Activated B cell treated with CpG ODN at 0.5 μM for 24 hours (primary cell): Measurements from ENCODE around the gene ERCC2. TPM values are rescaled to one million over a fixed set of nuclear protein-coding genes. Genes with fewer than 3 reads are reported as not detected.

ENCODE experiments used
- ATAC-seq: fragments of 200-7000 bp; cut with Tn5 transposase; one replicate; pipeline ENCODE4 v1.10.0; 2021; ENCODE audit warnings: low read depth, mild to moderate bottlenecking, moderate library complexity
- CTCF ChIA-PET: fragments of 350-600 bp; sonication (Branson Sonifier 250); formaldehyde crosslinking; loops from one replicate; lab custom pipeline; 2021; ENCODE audit warnings: antibody characterized with exemption; lab: Charles Lee
- POLR2A ChIA-PET: fragments of 350-600 bp; sonication (Branson Sonifier 250); formaldehyde crosslinking; loops from one replicate; lab custom pipeline; 2021; ENCODE audit warnings: antibody characterized with exemption; lab: Charles Lee
- DNase-seq: peaks from one replicate; pipeline ENCODE4 v3.0.0; 2022
- H3K27ac Mint-ChIP-seq: one replicate; pipeline ENCODE4 v1.8.0; 2020; ENCODE audit warnings: mixed read lengths
- H3K27me3 Mint-ChIP-seq: one replicate; pipeline ENCODE4 v1.8.0; 2021; ENCODE audit warnings: mixed read lengths
- H3K36me3 Mint-ChIP-seq: one replicate; pipeline ENCODE4 v1.8.0; 2021; ENCODE audit warnings: low read depth, mixed read lengths
- H3K4me1 Mint-ChIP-seq: one replicate; pipeline ENCODE4 v1.8.0; 2021; ENCODE audit warnings: mixed read lengths
- H3K4me3 Mint-ChIP-seq: one replicate; pipeline ENCODE4 v1.8.0; 2020; ENCODE audit warnings: mild to moderate bottlenecking, mixed read lengths
- H3K9me3 Mint-ChIP-seq: one replicate; pipeline ENCODE4 v1.8.0; 2020; ENCODE audit warnings: mixed read lengths
- intact Hi-C: fragments of 100-400 bp; cut with micrococcal nuclease; formaldehyde crosslinking; loops from one replicate; pipeline ENCODE4 v1.15.1; 2024
- total RNA-seq: library from RNA; stranded (reverse); gene quantifications from 2 replicates; pipeline ENCODE4 v1.2.3, GENCODE V29; 2022
- TF ChIP-seq, protein P1 (sequence below): fragments of 200-600 bp; IDR thresholded peaks from one replicate; pipeline ENCODE4 v1.8.0; 2022; ENCODE audit warnings: antibody characterized with exemption, mild to moderate bottlenecking

ERCC2 gene
- total RNA-seq, 1 donor from 2014 or later, result 29.8 TPM

DNA sequence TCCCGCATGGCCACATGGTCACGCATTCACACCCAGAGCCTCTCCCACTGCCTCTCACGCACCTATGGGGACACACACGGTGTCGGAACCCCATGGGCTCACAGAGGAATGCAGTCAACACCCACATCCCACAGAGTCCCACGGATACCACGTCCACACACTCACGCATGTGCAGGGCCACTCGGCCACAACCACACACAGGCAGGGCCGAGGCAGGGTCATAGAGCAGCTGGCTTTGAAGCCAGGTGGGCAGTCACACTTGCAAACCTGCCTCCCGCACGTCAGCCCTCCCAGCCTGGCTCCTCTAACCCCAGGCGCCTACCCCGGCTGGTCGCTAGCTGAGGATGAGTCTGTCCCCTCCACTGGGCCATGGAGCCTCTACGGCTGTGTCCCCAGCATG, 8.1 kb downstream of the ERCC2 start:
- DNase-seq (no peak), ATAC-seq (no peak)
- intact Hi-C loops, result no loop called here
- Mint-ChIP-seq H3K4me1 (no peaks in the 10 kb centered on the region), H3K4me3 (no peak overlapping the region), H3K36me3 (peaks cover 37% of the 10 kb centered on the region), H3K27ac (no peak overlapping the region), H3K27me3 (no peaks in the 10 kb centered on the region), H3K9me3 (no peaks in the 10 kb centered on the region)
- ChIA-PET POLR2A (no interaction called here), CTCF (no interaction called here)
- TF ChIP-seq, protein P1, sequence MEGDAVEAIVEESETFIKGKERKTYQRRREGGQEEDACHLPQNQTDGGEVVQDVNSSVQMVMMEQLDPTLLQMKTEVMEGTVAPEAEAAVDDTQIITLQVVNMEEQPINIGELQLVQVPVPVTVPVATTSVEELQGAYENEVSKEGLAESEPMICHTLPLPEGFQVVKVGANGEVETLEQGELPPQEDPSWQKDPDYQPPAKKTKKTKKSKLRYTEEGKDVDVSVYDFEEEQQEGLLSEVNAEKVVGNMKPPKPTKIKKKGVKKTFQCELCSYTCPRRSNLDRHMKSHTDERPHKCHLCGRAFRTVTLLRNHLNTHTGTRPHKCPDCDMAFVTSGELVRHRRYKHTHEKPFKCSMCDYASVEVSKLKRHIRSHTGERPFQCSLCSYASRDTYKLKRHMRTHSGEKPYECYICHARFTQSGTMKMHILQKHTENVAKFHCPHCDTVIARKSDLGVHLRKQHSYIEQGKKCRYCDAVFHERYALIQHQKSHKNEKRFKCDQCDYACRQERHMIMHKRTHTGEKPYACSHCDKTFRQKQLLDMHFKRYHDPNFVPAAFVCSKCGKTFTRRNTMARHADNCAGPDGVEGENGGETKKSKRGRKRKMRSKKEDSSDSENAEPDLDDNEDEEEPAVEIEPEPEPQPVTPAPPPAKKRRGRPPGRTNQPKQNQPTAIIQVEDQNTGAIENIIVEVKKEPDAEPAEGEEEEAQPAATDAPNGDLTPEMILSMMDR, result no peak

DNA sequence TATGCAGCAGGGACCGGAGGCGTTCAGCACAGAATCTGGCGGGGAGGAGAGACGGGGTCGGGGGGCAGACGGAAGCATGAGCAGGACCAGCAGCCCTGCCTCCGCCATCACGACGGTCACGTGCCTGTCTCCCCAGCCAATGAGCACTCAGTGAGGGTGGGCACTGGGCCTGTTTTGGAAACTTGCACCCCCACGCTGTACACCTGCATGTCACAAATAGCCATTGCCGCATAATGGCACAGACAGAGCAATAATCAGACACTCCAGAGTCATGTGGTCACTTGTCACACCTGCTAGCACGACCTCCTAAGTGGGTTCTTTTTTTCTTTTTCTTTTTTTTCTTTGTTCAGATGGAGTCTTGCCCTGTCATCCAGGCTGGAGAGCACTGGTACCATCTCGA, 8.8 kb downstream of the ERCC2 start:
- no peaks in the 10 kb centered on the region for H3K4me1 Mint-ChIP-seq
- no peak overlapping the region for H3K27ac Mint-ChIP-seq
- ChIA-PET CTCF (no interaction called here), POLR2A (no interaction called here)
- DNase-seq (no peak), ATAC-seq (no peak)
- H3K27me3 Mint-ChIP-seq, result no peaks in the 10 kb centered on the region
- TF ChIP-seq, protein P1, result no peak
- H3K4me3 Mint-ChIP-seq, result no peak overlapping the region
- intact Hi-C loops, result no loop called here
- H3K9me3 Mint-ChIP-seq, result no peaks in the 10 kb centered on the region
- peaks cover 42% of the 10 kb centered on the region for H3K36me3 Mint-ChIP-seq

DNA sequence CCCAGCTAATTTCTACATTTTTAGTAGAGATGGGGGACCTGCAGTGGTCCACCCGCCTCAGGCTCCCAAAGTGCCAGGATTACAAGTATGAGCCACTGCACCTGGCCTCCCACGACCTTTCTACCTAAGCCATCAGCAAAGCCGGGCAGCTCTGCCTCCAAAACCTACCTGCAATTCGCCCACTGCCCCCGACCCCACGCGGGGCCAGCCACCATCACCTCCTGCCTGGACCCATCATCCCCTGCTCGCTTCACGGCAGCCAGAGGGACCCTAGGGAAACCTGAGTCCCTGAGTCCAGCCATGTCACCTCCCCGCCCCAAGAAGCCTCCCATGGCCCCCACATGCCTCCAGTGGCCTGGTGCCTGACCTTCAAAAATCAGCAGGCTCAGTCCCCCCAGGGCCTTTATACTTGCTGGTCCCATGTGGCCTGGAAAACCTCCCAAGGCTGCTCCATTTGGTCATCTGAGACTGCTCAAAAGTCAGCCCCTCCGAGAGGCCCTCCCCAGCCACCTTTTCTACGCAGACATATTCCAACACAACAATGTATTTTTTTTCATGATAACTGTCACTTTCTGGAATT, 12.1 kb downstream of the ERCC2 start:
- DNase-seq, result no peak
- ChIA-PET POLR2A (no interaction called here), CTCF (no interaction called here)
- no peak overlapping the region for H3K4me3 Mint-ChIP-seq
- no peak overlapping the region for H3K27ac Mint-ChIP-seq
- TF ChIP-seq, protein P1, result no peak
- no peaks in the 10 kb centered on the region for H3K4me1 Mint-ChIP-seq
- ATAC-seq, result no peak
- peaks cover 55% of the 10 kb centered on the region for H3K36me3 Mint-ChIP-seq
- intact Hi-C loops, result no loop called here
- H3K27me3 Mint-ChIP-seq, result no peaks in the 10 kb centered on the region
- no peaks in the 10 kb centered on the region for H3K9me3 Mint-ChIP-seq

DNA sequence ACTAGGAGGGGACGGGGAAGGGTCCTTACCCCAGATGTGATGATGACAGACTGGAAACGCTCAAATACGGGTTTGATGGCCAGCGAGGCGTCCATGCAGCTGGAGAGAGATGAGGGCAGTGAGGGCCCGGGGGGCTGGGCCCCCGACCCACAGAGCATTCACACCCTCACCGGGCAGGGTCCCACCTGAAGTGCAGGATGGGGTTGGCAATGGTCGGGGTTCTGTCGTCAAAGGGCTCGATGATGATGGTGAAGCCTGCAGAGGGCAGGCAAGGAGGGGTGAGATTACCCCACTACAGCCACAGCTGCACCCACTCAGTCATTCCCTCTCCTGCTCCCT, 13.0 kb downstream of the ERCC2 start:
- DNase-seq (no peak), ATAC-seq (no peak)
- H3K27ac Mint-ChIP-seq, result no peak overlapping the region
- intact Hi-C loops, result no loop called here
- no peaks in the 10 kb centered on the region for H3K9me3 Mint-ChIP-seq
- H3K4me3 Mint-ChIP-seq, result no peak overlapping the region
- H3K4me1 Mint-ChIP-seq, result no peaks in the 10 kb centered on the region
- ChIA-PET CTCF (no interaction called here), POLR2A (no interaction called here)
- no peaks in the 10 kb centered on the region for H3K27me3 Mint-ChIP-seq
- peaks cover 59% of the 10 kb centered on the region for H3K36me3 Mint-ChIP-seq
- TF ChIP-seq, protein P1, result no peak

DNA sequence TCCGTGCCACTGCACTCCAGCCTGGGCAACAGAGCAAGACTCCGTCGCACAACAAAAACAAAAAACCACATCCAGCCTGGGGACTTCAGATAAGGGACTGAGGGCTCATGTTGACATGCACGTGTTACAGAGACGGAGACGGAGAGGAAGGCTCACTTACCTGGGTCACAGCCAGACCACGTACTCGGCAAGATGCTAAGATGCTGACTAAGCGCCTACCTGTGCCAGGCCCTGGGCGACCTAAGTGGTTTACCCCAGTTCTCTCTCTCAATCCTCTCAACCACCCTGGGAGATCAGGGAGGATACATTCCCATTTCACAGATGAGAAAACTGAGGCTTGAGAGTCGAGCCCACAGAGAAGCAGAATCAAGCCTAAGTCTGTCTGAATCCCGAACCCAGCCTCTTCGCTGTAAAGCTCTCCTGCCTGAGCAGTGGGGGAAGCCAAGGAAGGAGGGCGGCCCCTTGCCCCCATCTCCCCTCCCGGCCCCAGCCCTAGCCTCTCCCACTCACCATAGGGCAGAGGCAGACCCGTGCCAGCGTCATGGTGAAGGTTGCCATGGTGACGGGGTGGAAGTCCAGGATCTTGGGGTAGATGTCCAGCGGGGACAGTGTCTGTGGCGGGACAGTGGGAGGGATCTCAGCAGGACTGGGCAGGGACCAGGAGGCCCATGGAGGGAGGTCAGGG, 13.5 kb downstream of the ERCC2 start:
- H3K36me3 Mint-ChIP-seq, result peaks cover 59% of the 10 kb centered on the region
- no peak for ATAC-seq
- H3K27me3 Mint-ChIP-seq, result no peaks in the 10 kb centered on the region

More for the DNA sequence above, 13.5 kb downstream of the ERCC2 start:
- ChIA-PET POLR2A (no interaction called here), CTCF (no interaction called here)
- H3K9me3 Mint-ChIP-seq, result no peaks in the 10 kb centered on the region
- no peaks in the 10 kb centered on the region for H3K4me1 Mint-ChIP-seq
- no peak for DNase-seq
- no peak overlapping the region for H3K27ac Mint-ChIP-seq
- TF ChIP-seq, protein P1, result no peak
- intact Hi-C loops, result no loop called here
- no peak overlapping the region for H3K4me3 Mint-ChIP-seq
